Endothelial cell of umbilical vein (primary cell): ENCODE results near the gene TBC1D16. TPM values are rescaled to one million over a fixed set of nuclear protein-coding genes. Genes with fewer than 3 reads are reported as not detected.

ENCODE experiments used
- BruUV-seq: library from RNA; stranded (reverse); fragments of 400-500 nt; replicated peaks from 2 replicates; lab custom pipeline; 2021; lab: Mats Ljungman, UMichigan
- CTCF ChIA-PET: fragments of 300-600, 350-600 bp; sonication (Branson Sonifier 250); formaldehyde crosslinking; loops from one replicate; lab custom pipeline; 2021; ENCODE audit warnings: antibody characterized with exemption, inconsistent platforms; lab: Charles Lee
- POLR2A ChIA-PET: fragments of 300-600, 350-600 bp; sonication (Branson Sonifier 250); formaldehyde crosslinking; loops from one replicate; lab custom pipeline; 2021; ENCODE audit warnings: antibody characterized with exemption, inconsistent platforms; lab: Charles Lee
- DNase-seq: peaks from one replicate; pipeline ENCODE4 v3.0.0-alpha.2; 2011; ENCODE audit warnings: low read depth, low spot score
- FAIRE-seq: peaks from 2 replicates; lab custom pipeline; 2011; peaks lifted over from hg19 to GRCh38; lab: Jason Lieb, UNC
- H2AFZ ChIP-seq: 2 replicates; pipeline ENCODE4 v1.6.0; 2012; ENCODE audit warnings: low read depth, low read length, control low read depth, inconsistent platforms
- H3K27ac ChIP-seq: 2 replicates; pipeline ENCODE4 v1.5.1; 2011; ENCODE audit warnings: low read depth, mild to moderate bottlenecking, control low read depth, low read length, moderate library complexity; ENCODE audit not compliant: insufficient read depth
- H3K27me3 ChIP-seq, 2 experiments: 2 replicates each; pipeline versions ENCODE4 v1.6.0 to v1.6.1; 2011; ENCODE audit warnings: low read length in 2 of 2, mixed read lengths in 1 of 2; ENCODE audit not compliant: control insufficient read depth in 2 of 2, insufficient read depth in 2 of 2
- H3K36me3 ChIP-seq, 2 experiments: 2 replicates in 1 of 2; 3 replicates in 1 of 2; pipeline ENCODE4 v1.5.1; 2011; ENCODE audit warnings: low read length in 2 of 2, mild to moderate bottlenecking in 1 of 2, moderate library complexity in 1 of 2; ENCODE audit not compliant: control insufficient read depth in 2 of 2, insufficient read depth in 2 of 2; ENCODE audit errors: extremely low read depth in 1 of 2
- H3K4me1 ChIP-seq: 3 replicates; pipeline ENCODE4 v1.5.1; 2011; ENCODE audit warnings: mild to moderate bottlenecking, low read length; ENCODE audit not compliant: control insufficient read depth, insufficient read depth; ENCODE audit errors: extremely low read depth
- H3K4me2 ChIP-seq: 2 replicates; pipeline ENCODE4 v1.6.1; 2011; ENCODE audit warnings: low read length, control low read depth, mixed read lengths; ENCODE audit not compliant: insufficient read depth
- H3K4me3 ChIP-seq, 3 experiments: fragments of 200-600 bp in 1 of 3; sonication (generic), shearing (Covaris generic) in 1 of 3; replicated peaks in 1 of 3; 2 replicates each; pipeline ENCODE4 v1.5.1; 2011 to 2016; ENCODE audit warnings: control low read depth in 3 of 3, low read length in 3 of 3, mild to moderate bottlenecking in 2 of 3, inconsistent platforms in 1 of 3, low read depth in 1 of 3, moderate library complexity in 1 of 3; ENCODE audit not compliant: insufficient read depth in 1 of 3
- H3K79me2 ChIP-seq: 2 replicates; pipeline ENCODE4 v1.6.0; 2012; ENCODE audit warnings: low read length, inconsistent platforms; ENCODE audit not compliant: control insufficient read depth, insufficient read depth
- H3K9ac ChIP-seq: replicated peaks from 2 replicates; pipeline ENCODE3; 2011; ENCODE audit warnings: low read length, control low read depth; ENCODE audit not compliant: insufficient read depth; ENCODE audit errors: extremely low read depth
- H3K9me1 ChIP-seq: replicated peaks from 3 replicates; pipeline ENCODE4 v1.6.0; 2011; ENCODE audit warnings: mild to moderate bottlenecking, low read length; ENCODE audit not compliant: control insufficient read depth, insufficient read depth; ENCODE audit errors: extremely low read depth
- H3K9me3 ChIP-seq: replicated peaks from 2 replicates; pipeline ENCODE4 v1.5.1; 2012; ENCODE audit warnings: low read length, inconsistent platforms; ENCODE audit not compliant: control insufficient read depth, insufficient read depth
- H4K20me1 ChIP-seq: replicated peaks from 2 replicates; pipeline ENCODE3; 2011; ENCODE audit warnings: mild to moderate bottlenecking, low read length; ENCODE audit not compliant: control insufficient read depth, insufficient read depth; ENCODE audit errors: extremely low read depth
- EZH2 ChIP-seq: IDR thresholded peaks from 2 replicates; pipeline ENCODE4 v1.6.1; 2012; ENCODE audit warnings: borderline replicate concordance, low read depth, mild to moderate bottlenecking, moderate library complexity, low read length, inconsistent platforms; ENCODE audit not compliant: severe bottlenecking
- FOS ChIP-seq: IDR thresholded peaks from 2 replicates; pipeline ENCODE4 v1.6.1; 2011; ENCODE audit warnings: mild to moderate bottlenecking, low read length, moderate library complexity, borderline replicate concordance; ENCODE audit not compliant: insufficient read depth
- GATA2 ChIP-seq: IDR thresholded peaks from 2 replicates; pipeline ENCODE4 v1.7.0; 2011; ENCODE audit warnings: low read depth, mild to moderate bottlenecking, moderate library complexity, mixed read lengths, low read length; ENCODE audit not compliant: insufficient read length, insufficient read depth
- JUN ChIP-seq: IDR thresholded peaks from 2 replicates; pipeline ENCODE4 v1.6.1; 2011; ENCODE audit warnings: borderline replicate concordance, low read depth; ENCODE audit not compliant: insufficient read length, insufficient read depth
- MYC ChIP-seq: IDR thresholded peaks from one replicate; pipeline ENCODE4 v1.6.1; 2011; ENCODE audit warnings: mild to moderate bottlenecking, low read depth, low read length
- POLR2A ChIP-seq: IDR thresholded peaks from 2 replicates; pipeline ENCODE4 v1.6.1; 2012; ENCODE audit warnings: low read depth, mild to moderate bottlenecking, control low read depth, low read length
- POLR2AphosphoS5 ChIP-seq: IDR thresholded peaks from 2 replicates; pipeline ENCODE4 v1.6.1; 2012; ENCODE audit warnings: low read depth, mild to moderate bottlenecking, control low read depth, low read length, moderate library complexity; ENCODE audit not compliant: insufficient read depth
- dilution Hi-C: fragments of 300-500 bp; cut with MboI; formaldehyde crosslinking; loops from one replicate; pipeline ENCODE4 v1.15.0; 2019; ENCODE audit warnings: low sequenced_read_pairs; ENCODE audit not compliant: extremely low pct_ligation_motif_present
- intact Hi-C: fragments of 100-400 bp; cut with micrococcal nuclease; formaldehyde crosslinking; loops from one replicate; pipeline ENCODE4 v1.10.0; 2022
- polyA plus RNA-seq, 4 experiments: library from polyadenylated mRNA; depleted of rRNA in 3 of 4; stranded (reverse) in 3 of 4; unstranded in 1 of 4; fragments of >200 nt; gene quantifications; 2 replicates each; pipeline versions ENCODE4 v1.2.1 to v1.2.3, GENCODE V29; 2011 to 2012; ENCODE audit warnings: missing spikeins in 1 of 4
- total RNA-seq: library from RNA; stranded (reverse); gene quantifications from 2 replicates; pipeline ENCODE4 v1.2.3, GENCODE V29; 2021
- TF ChIP-seq, protein P1 (sequence below), 2 donors: IDR thresholded peaks; 1 replicate in 1 of 2; 2 replicates in 1 of 2; pipeline ENCODE4 v1.5.1; 2011; ENCODE audit warnings: low read length in 2 of 2, mild to moderate bottlenecking in 2 of 2, moderate library complexity in 2 of 2, control low read depth in 1 of 2, inconsistent platforms in 1 of 2, low read depth in 1 of 2; ENCODE audit not compliant: insufficient read depth in 1 of 2; ENCODE audit errors: extremely low read depth in 1 of 2
- TF ChIP-seq, protein P2 (sequence below): IDR thresholded peaks from 2 replicates; pipeline ENCODE4 v1.6.1; 2011; ENCODE audit not compliant: insufficient read depth, insufficient read length

Gene TBC1D16
- total and polyA plus RNA-seq, 2 donors (not counting 3 experiments of a cell fraction or from before 2014, with no cell fraction given) = 12.9 to 48.6 TPM

DNA sequence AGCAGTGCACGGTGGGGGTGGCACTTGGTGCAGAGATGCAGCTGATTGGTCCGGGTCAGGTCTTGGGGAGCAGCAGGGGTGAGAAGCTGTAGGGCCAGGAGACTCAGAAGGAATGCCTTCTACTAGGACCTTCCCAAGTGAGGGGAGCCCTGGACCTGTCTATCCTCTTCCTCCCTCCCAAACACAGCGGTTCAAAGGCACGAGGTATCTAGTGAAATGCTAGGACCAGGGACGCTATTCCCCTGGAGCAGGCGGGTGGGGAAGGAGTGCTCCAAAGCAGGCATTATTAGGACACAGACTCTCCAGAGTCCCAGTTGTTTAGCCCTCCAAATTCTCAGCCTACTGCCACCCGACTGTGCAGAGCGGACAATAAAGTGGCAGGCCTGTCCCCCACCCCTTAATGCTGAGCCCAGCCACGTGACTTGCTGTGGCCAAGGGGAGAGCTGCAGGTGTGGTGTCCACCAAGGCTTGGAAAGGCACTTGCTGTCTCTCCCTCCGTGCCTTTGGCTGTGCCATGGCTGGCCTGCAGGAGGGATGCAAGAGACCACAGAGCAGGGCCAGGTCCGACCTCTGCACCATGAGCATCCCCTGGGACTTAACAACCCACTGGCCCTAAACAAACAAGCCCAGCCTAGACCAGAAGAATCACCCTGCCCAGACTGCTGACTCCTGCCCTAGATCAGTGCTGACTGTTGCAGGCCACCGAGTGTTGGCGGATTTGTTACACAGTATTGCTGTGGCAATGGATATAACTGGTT lies 97.2 kb downstream of the TBC1D16 start:
- H3K9me3 ChIP-seq = no peaks in the 10 kb centered on the region
- H3K27me3 ChIP-seq = no peaks in the 10 kb centered on the region
- H3K4me2 ChIP-seq = no peak overlapping the region
- CTCF ChIA-PET = no interaction called here
- H2AFZ ChIP-seq = no peak overlapping the region
- H3K9me1 ChIP-seq = no peaks in the 10 kb centered on the region
- no peak overlapping the region for H3K9ac ChIP-seq
- H4K20me1 ChIP-seq = no peaks in the 10 kb centered on the region
- intact Hi-C loops (no loop called here), dilution Hi-C loops (no loop called here)
- H3K4me3 ChIP-seq = no peak overlapping the region
- H3K36me3 ChIP-seq = peaks cover 0 to 20% of the 10 kb centered on the region in 2 experiments
- POLR2A ChIA-PET = no interaction called here
- no peaks in the 10 kb centered on the region for H3K79me2 ChIP-seq
- no peak for DNase-seq
- TF ChIP-seq, protein P1, sequence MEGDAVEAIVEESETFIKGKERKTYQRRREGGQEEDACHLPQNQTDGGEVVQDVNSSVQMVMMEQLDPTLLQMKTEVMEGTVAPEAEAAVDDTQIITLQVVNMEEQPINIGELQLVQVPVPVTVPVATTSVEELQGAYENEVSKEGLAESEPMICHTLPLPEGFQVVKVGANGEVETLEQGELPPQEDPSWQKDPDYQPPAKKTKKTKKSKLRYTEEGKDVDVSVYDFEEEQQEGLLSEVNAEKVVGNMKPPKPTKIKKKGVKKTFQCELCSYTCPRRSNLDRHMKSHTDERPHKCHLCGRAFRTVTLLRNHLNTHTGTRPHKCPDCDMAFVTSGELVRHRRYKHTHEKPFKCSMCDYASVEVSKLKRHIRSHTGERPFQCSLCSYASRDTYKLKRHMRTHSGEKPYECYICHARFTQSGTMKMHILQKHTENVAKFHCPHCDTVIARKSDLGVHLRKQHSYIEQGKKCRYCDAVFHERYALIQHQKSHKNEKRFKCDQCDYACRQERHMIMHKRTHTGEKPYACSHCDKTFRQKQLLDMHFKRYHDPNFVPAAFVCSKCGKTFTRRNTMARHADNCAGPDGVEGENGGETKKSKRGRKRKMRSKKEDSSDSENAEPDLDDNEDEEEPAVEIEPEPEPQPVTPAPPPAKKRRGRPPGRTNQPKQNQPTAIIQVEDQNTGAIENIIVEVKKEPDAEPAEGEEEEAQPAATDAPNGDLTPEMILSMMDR (IDR thresholded peaks at IDR 0.05; ENCODE audit: extremely low read depth in 1 of 2, insufficient read depth in 1 of 2, low read depth in 1 of 2, low read length in 2 of 2) = no peak
- no peak for TF ChIP-seq JUN
- TF ChIP-seq GATA2 = no peak
- TF ChIP-seq POLR2A = no peak
- TF ChIP-seq MYC = no peak
- no peak for TF ChIP-seq EZH2
- TF ChIP-seq, protein P2, sequence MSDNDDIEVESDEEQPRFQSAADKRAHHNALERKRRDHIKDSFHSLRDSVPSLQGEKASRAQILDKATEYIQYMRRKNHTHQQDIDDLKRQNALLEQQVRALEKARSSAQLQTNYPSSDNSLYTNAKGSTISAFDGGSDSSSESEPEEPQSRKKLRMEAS = no peak
- no peak for TF ChIP-seq FOS
- no peak for TF ChIP-seq POLR2AphosphoS5
- H3K4me1 ChIP-seq = peaks cover 7% of the 10 kb centered on the region
- no TSS peak for BruUV-seq
- FAIRE-seq = no peak
- H3K27ac ChIP-seq = no peak overlapping the region
